ENCODE results near the gene SORCS3. TPM values are rescaled to one million over a fixed set of nuclear protein-coding genes. Genes with fewer than 3 reads are reported as not detected.

Gene SORCS3
- polyA plus RNA-seq, 3 donors: not detected

- no peaks in the 10 kb centered on the region for H3K36me3 Mint-ChIP-seq
- H3K4me1 Mint-ChIP-seq: no peaks in the 10 kb centered on the region
- no peak overlapping the region for H3K4me3 Mint-ChIP-seq
- intact Hi-C loops (cut with micrococcal nuclease): no loop called here
- H3K9ac ChIP-seq (ENCODE audit: insufficient read depth, low read length, poor library complexity, severe bottlenecking): no peak overlapping the region
- WGBS (ENCODE audit: insufficient coverage): no CpG with 5 or more reads among the region's 3 CpGs
- H3K36me3 ChIP-seq (replicated peaks in 1 of 2; ENCODE audit: control insufficient read depth in 1 of 2, insufficient read depth in 2 of 2, low read length in 2 of 2): no peaks in the 10 kb centered on the region
- H3K27me3 Mint-ChIP-seq (ENCODE audit: low read depth in 3 of 3): no peaks in the 10 kb centered on the region
- no peaks in the 10 kb centered on the region for H4K20me1 ChIP-seq (ENCODE audit: insufficient read depth, low read length)
- no peak overlapping the region for H2AFZ ChIP-seq (ENCODE audit: insufficient read depth, low read depth, low read length, poor library complexity, severe bottlenecking)
- H3K9me3 ChIP-seq (replicated peaks in 1 of 2; ENCODE audit: control insufficient read depth in 1 of 2, insufficient read depth in 1 of 2, low read length in 2 of 2): peaks cover 4 to 6% of the 10 kb centered on the region in 2 donors
- no peak overlapping the region for H3K27ac ChIP-seq (ENCODE audit: low read depth in 1 of 2, low read length in 2 of 2)
- no peak for TF ChIP-seq CTCF (IDR thresholded peaks at IDR 0.05)
- H3K79me2 ChIP-seq (ENCODE audit: insufficient read depth, low read length): no peaks in the 10 kb centered on the region
- no peak for DNase-seq
- H3K9me3 Mint-ChIP-seq: peaks cover 0 to 13% (median 3%) of the 10 kb centered on the region in 7 donors
- H3K4me1 ChIP-seq (ENCODE audit: control insufficient read depth in 1 of 2, insufficient read depth in 2 of 2, low read length in 2 of 2): no peaks in the 10 kb centered on the region
- no peak overlapping the region for H3K4me2 ChIP-seq (replicated peaks; ENCODE audit: extremely low read depth, low read length, poor library complexity, severe bottlenecking)
- H3K27me3 ChIP-seq (ENCODE audit: control insufficient read depth in 2 of 2, insufficient read depth in 2 of 2, low read length in 2 of 2): no peaks in the 10 kb centered on the region
- no peak overlapping the region for H3K4me3 ChIP-seq (replicated peaks in 1 of 3; ENCODE audit: low read depth in 2 of 3, low read length in 3 of 3)
- H3K27ac Mint-ChIP-seq: no peak overlapping the region
These were observed 633.5 kb downstream of the SORCS3 start for GRCh38 chr10:105274556-105275070.

- Mint-ChIP-seq H3K4me1 (no peaks in the 10 kb centered on the region), H3K4me3 (no peak overlapping the region), H3K9me3 (peaks cover 0 to 7% (median 3%) of the 10 kb centered on the region in 7 donors), H3K36me3 (no peaks in the 10 kb centered on the region), H3K27me3 (ENCODE audit: low read depth in 3 of 3) (no peaks in the 10 kb centered on the region), H3K27ac (no peak overlapping the region)
- H3K79me2 ChIP-seq (ENCODE audit: insufficient read depth, low read length): no peaks in the 10 kb centered on the region
- H2AFZ ChIP-seq (ENCODE audit: insufficient read depth, low read depth, low read length, poor library complexity, severe bottlenecking): no peak overlapping the region
- no peak for TF ChIP-seq CTCF (IDR thresholded peaks at IDR 0.05)
- H3K4me3 ChIP-seq (replicated peaks in 1 of 3; ENCODE audit: low read depth in 2 of 3, low read length in 3 of 3): no peak overlapping the region
- no peaks in the 10 kb centered on the region for H3K27me3 ChIP-seq (ENCODE audit: control insufficient read depth in 2 of 2, insufficient read depth in 2 of 2, low read length in 2 of 2)
- H3K9me3 ChIP-seq (replicated peaks in 1 of 2; ENCODE audit: control insufficient read depth in 1 of 2, insufficient read depth in 1 of 2, low read length in 2 of 2): peaks cover 4 to 6% of the 10 kb centered on the region in 2 donors
- no peak overlapping the region for H3K9ac ChIP-seq (ENCODE audit: insufficient read depth, low read length, poor library complexity, severe bottlenecking)
- no peaks in the 10 kb centered on the region for H3K4me1 ChIP-seq (ENCODE audit: control insufficient read depth in 1 of 2, insufficient read depth in 2 of 2, low read length in 2 of 2)
- intact Hi-C loops (cut with micrococcal nuclease): no loop called here
- no peak for DNase-seq
- H3K4me2 ChIP-seq (replicated peaks; ENCODE audit: extremely low read depth, low read length, poor library complexity, severe bottlenecking): no peak overlapping the region
- H4K20me1 ChIP-seq (ENCODE audit: insufficient read depth, low read length): no peaks in the 10 kb centered on the region
- WGBS (ENCODE audit: insufficient coverage): 96% methylated on average over 3 of the region's 7 CpGs
- H3K27ac ChIP-seq (ENCODE audit: low read depth in 1 of 2, low read length in 2 of 2): no peak overlapping the region
- H3K36me3 ChIP-seq (replicated peaks in 1 of 2; ENCODE audit: control insufficient read depth in 1 of 2, insufficient read depth in 2 of 2, low read length in 2 of 2): no peaks in the 10 kb centered on the region
These were observed 637.3 kb downstream of the SORCS3 start for GRCh38 chr10:105278439-105278838.
